Pancreas (tissue), 10 donors: ENCODE results near the gene PAQR8. TPM values are rescaled to one million over a fixed set of nuclear protein-coding genes. Genes with fewer than 3 reads are reported as not detected.

Source experiments
- ATAC-seq, 4 donors: fragments of 200-7000 bp; cut with Tn5 transposase; one replicate each; pipeline versions ENCODE4 v1.8.0 to v1.9.1; 2020; ENCODE audit warnings: mild to moderate bottlenecking in 4 of 4, moderate library complexity in 4 of 4
- DNase-seq, 6 donors: peaks; one replicate each; pipeline ENCODE4 v3.0.0-alpha.2; 2020
- FAIRE-seq: peaks from 2 replicates; lab custom pipeline; 2012; peaks lifted over from hg19 to GRCh38; lab: Jason Lieb, UNC
- H3K27ac ChIP-seq, 4 donors: fragments of 200-600 bp; sonication (generic); 1 replicate in 3 of 4; 2 replicates in 1 of 4; pipeline versions ENCODE4 v1.5.0 to v1.8.0; 2020
- H3K27me3 ChIP-seq, 4 donors: fragments of 200-600 bp; one replicate each; pipeline ENCODE4 v1.8.0; 2021
- H3K36me3 ChIP-seq, 3 donors: fragments of 200-600 bp; sonication (generic) in 1 of 3; one replicate each; pipeline versions ENCODE4 v1.5.0 to v1.8.0; 2020 to 2021
- H3K4me1 ChIP-seq, 3 donors: fragments of 200-600 bp; one replicate each; pipeline ENCODE4 v1.8.0; 2021
- H3K4me3 ChIP-seq, 4 donors: fragments of 200-600 bp; sonication (generic) in 2 of 4; one replicate each; pipeline versions ENCODE4 v1.5.0 to v1.8.0; 2020 to 2021
- H3K9me3 ChIP-seq, 4 donors: fragments of 200-600 bp; one replicate each; pipeline ENCODE4 v1.8.0; 2021
- WGBS, 2 donors: extraction: QIAGEN DNeasy Blood & Tissue Kit; methylation state at CpG; one replicate each; pipeline ENCODE4 v1.1.7; 2013; 5-methylcytosine and 5-hydroxymethylcytosine counted together
- intact Hi-C, 3 donors: fragments of 100-400 bp; cut with DNase I; formaldehyde crosslinking; loops; one replicate each; pipeline versions ENCODE4 v1.11.1 to v1.14.2; 2022
- polyA plus RNA-seq, 2 donors: library from polyadenylated mRNA; stranded (reverse); fragments of 200-250 nt; gene quantifications; one replicate each; pipeline ENCODE4 v1.2.3, GENCODE V29; 2013
- total RNA-seq, 6 donors: library from RNA; stranded (reverse); fragmentation: NEBNext Ultra II Directional in 4 of 6; extraction: Animal tissue kit (Norgen Biotek cat#: 25700) in 4 of 6; gene quantifications; one replicate each; pipeline versions ENCODE4 v1.2.1 to v1.2.4, GENCODE V29; 2021 to 2023
- TF ChIP-seq, protein P1 (sequence below), 4 donors: fragments of 200-600 bp; sonication (generic) in 3 of 4; IDR thresholded peaks; one replicate each; pipeline versions ENCODE4 v1.5.0 to v1.8.0; 2021; ENCODE audit warnings: antibody characterized with exemption in 4 of 4
- donor health status: healthy with polysubstance abuse.
- donor health status: DM: no; HTN: no; CAD: no; lungs with moderate emphysema.
- donor health status: DM: no; HTN: no; CAD: no.
- donor health status: control.
- donor health status: control.
- donor health status: Bipolar disorder and iron deficiency.
- donor health status: DM: yes; HTN: yes; CAD: no.
- donor health status: DM: no; HTN: no; CAD: no.
- donor health status: DM: no; HTN: no; CAD: no.
- donor health status: DM: yes; HTN: yes; CAD: no.

The PAQR8 gene
- total and polyA plus RNA-seq, 8 donors = 0.71 to 6.1 (median 2.0) TPM

DNA sequence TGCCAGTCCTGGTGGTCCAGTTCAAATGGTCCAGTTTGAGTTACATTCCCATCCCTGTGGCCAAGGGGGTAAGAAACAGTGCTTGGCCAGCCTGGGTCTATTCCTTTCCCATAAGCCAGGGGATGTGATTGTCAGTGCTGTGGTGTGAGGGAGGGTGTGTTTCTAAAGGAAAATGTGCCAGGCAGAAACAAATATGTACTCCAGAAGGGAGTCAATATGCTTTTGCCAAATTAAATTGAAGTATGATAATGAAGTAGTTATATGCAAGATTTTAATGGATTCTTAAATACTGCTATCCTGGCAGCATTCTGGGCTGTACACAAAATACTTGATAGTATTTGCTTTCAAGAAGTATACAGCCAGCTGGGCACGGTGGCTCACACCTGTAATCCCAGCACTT is 16.6 kb upstream of the PAQR8 start:
- intact Hi-C loops = no loop called here
- H3K27ac ChIP-seq = no peak overlapping the region
- H3K4me1 ChIP-seq = no peaks in the 10 kb centered on the region
- no peak overlapping the region for H3K4me3 ChIP-seq
- H3K27me3 ChIP-seq = no peaks in the 10 kb centered on the region
- TF ChIP-seq, protein P1, sequence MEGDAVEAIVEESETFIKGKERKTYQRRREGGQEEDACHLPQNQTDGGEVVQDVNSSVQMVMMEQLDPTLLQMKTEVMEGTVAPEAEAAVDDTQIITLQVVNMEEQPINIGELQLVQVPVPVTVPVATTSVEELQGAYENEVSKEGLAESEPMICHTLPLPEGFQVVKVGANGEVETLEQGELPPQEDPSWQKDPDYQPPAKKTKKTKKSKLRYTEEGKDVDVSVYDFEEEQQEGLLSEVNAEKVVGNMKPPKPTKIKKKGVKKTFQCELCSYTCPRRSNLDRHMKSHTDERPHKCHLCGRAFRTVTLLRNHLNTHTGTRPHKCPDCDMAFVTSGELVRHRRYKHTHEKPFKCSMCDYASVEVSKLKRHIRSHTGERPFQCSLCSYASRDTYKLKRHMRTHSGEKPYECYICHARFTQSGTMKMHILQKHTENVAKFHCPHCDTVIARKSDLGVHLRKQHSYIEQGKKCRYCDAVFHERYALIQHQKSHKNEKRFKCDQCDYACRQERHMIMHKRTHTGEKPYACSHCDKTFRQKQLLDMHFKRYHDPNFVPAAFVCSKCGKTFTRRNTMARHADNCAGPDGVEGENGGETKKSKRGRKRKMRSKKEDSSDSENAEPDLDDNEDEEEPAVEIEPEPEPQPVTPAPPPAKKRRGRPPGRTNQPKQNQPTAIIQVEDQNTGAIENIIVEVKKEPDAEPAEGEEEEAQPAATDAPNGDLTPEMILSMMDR (IDR thresholded peaks at IDR 0.05) = no peak
- FAIRE-seq (no peak), DNase-seq (no peak), ATAC-seq (no peak)
- 61 to 80% methylated on average over 1 of the region's 1 CpG for WGBS, 2 donors
- no peaks in the 10 kb centered on the region for H3K9me3 ChIP-seq
- H3K36me3 ChIP-seq = no peaks in the 10 kb centered on the region

DNA sequence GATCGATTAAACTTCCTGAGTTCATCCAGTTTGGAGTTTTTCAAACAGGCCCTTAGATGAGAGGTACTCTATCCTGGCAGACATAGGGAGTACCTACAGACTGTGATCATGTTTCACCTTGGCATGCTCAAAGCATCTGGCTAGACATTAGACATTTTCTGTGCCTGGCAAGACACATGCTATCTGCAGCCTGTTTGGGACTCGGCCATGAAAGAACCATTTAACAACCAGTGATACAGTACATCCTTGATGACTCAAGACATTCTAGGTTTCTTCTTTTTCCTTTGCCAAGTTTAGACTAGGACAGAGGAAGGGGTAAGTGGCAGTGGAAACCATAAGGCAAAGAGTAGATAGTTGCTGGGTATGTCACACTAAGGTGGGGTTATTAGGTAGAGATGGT is 15.4 kb upstream of the PAQR8 start:
- FAIRE-seq = no peak
- WGBS, 2 donors = 61 to 86% methylated on average over 2 of the region's 2 CpGs
- H3K27ac ChIP-seq = no peak overlapping the region
- no peak for DNase-seq
- H3K36me3 ChIP-seq = no peaks in the 10 kb centered on the region
- no peak overlapping the region for H3K4me3 ChIP-seq
- no peak for ATAC-seq
- H3K27me3 ChIP-seq = no peaks in the 10 kb centered on the region
- TF ChIP-seq, protein P1 (IDR thresholded peaks at IDR 0.05) = no peak
- H3K9me3 ChIP-seq = no peaks in the 10 kb centered on the region
- intact Hi-C loops = no loop called here
- no peaks in the 10 kb centered on the region for H3K4me1 ChIP-seq

DNA sequence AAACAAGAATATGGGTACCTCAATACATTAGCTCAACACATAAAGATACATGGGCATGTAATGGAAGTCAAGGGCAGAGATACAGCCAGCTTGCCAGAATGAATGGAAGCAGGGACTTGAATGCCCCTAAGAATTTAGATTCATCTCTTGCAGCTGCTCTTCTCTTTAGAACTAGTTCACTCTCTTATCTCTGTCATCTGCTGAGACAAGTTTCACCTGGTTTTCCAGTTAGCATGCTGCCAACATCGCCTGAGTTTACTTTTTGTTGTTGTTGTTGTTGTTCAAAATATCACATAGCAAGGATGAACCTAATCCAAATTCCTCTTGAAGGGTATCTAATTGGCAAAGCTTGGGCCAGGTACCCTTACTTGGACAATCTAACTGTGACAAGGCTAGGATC is 14.1 kb upstream of the PAQR8 start:
- Histone ChIP-seq H3K36me3 (no peaks in the 10 kb centered on the region), H3K27me3 (no peaks in the 10 kb centered on the region), H3K27ac (no peak overlapping the region), H3K9me3 (no peaks in the 10 kb centered on the region), H3K4me3 (no peak overlapping the region), H3K4me1 (no peaks in the 10 kb centered on the region)
- FAIRE-seq (no peak), DNase-seq (no peak), ATAC-seq (no peak)
- TF ChIP-seq, protein P1 (IDR thresholded peaks at IDR 0.05) = no peak
- 66 to 76% methylated on average over 1 of the region's 1 CpG for WGBS, 2 donors
- intact Hi-C loops = no loop called here

- no peak for DNase-seq
- Histone ChIP-seq H3K4me3 (no peak overlapping the region), H3K27me3 (no peaks in the 10 kb centered on the region), H3K4me1 (no peaks in the 10 kb centered on the region), H3K36me3 (no peaks in the 10 kb centered on the region), H3K9me3 (no peaks in the 10 kb centered on the region), H3K27ac (peak overlapping the region in 2 of 4 donors; percentile 51 to 60)
- no peak for ATAC-seq
- TF ChIP-seq, protein P1 (IDR thresholded peaks at IDR 0.05) = no peak
- WGBS, 2 donors = 88 to 95% methylated on average over 1 of the region's 1 CpG
- no peak for FAIRE-seq
- intact Hi-C loops = no loop called here
Observed at GRCh38 chr6:52351879-52352238, 10.1 kb upstream of the PAQR8 start.

GRCh38 chr6:52352239-52353018 is 9.5 kb upstream of the PAQR8 start:
- DNase-seq (peak in 1 of 6 donors; percentile 29), FAIRE-seq (no peak), ATAC-seq (peak in 3 of 4 donors; percentile 81 to 93 (median 91))
- no peak overlapping the region for H3K4me3 ChIP-seq
- H3K36me3 ChIP-seq = no peaks in the 10 kb centered on the region
- no peaks in the 10 kb centered on the region for H3K9me3 ChIP-seq
- TF ChIP-seq, protein P1 (IDR thresholded peaks at IDR 0.05) = no peak
- no peaks in the 10 kb centered on the region for H3K4me1 ChIP-seq
- 39 to 40% methylated on average over 5 of the region's 5 CpGs for WGBS, 2 donors
- peak overlapping the region in 2 of 4 donors; percentile 51 to 60 for H3K27ac ChIP-seq
- H3K27me3 ChIP-seq = no peaks in the 10 kb centered on the region
- intact Hi-C loops = no loop called here
